ENCODE results near the gene SORT1. TPM values are rescaled to one million over a fixed set of nuclear protein-coding genes. Genes with fewer than 3 reads are reported as not detected.
"Not testable (repeated sequence)": the region's sequence is repeated elsewhere in the genome, so short reads cannot be mapped to it uniquely, and the experiment has no call there.

The SORT1 gene
- total and polyA plus RNA-seq, 4 donors = 1.0 to 10.6 (median 3.4) TPM

DNA sequence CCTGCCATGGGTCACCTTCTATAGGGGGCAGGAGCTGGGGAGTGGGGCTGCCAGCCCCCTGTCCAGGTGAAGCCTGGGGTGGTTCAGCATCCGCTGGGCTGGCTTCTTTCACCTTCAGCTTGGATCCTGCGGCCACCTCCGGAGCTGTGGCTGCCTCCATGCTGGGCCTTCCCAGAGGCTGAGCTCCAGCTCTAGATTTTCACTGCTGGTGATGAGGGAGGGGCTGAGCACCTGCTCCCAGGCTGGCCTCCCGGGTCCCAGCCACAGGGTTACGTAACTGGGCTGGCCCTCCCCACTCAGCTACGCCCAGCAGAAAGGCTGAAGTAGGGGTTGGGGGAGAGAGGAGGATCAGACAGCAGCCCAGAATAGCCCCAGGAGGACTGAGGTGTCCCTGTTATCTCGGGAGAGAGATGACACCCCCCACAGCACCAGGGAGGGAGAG lies 90.9 kb downstream of the SORT1 start, which contains the start of gene MYBPHL:
Gene MYBPHL (minus strand): TSS at position 180 of the 442 bp plus-strand sequence. CDS start 20 bp downstream, at position 160.
- no peak for DNase-seq (ENCODE audit: low spot score)
- H3K27ac ChIP-seq (ENCODE audit: low read depth in 1 of 2, low read length in 2 of 2) = no peak within 1 kb of the TSS
- no peak within 1 kb of the TSS for H3K4me3 ChIP-seq (ENCODE audit: low read depth in 1 of 3, low read length in 3 of 3)
- H3K9me3 ChIP-seq (ENCODE audit: control insufficient read depth in 4 of 4, low read length in 3 of 4) = no peaks in the 10 kb centered on the region
- H3K27me3 ChIP-seq (ENCODE audit: control insufficient read depth in 4 of 4, insufficient read depth in 4 of 4, low read length in 3 of 4) = no peaks in the 10 kb centered on the region
- peaks cover 0 to 11% (median 4%) of the 10 kb centered on the region in 4 donors for H3K4me1 ChIP-seq (ENCODE audit: control insufficient read depth in 4 of 4, insufficient read depth in 4 of 4, low read length in 3 of 4)
- H3K9ac ChIP-seq (ENCODE audit: low read depth in 1 of 2, low read length in 2 of 2) = no peak within 1 kb of the TSS
- WGBS = 86% methylated on average over 7 of the region's 7 CpGs
- H3K36me3 ChIP-seq (ENCODE audit: control insufficient read depth in 4 of 4, insufficient read depth in 3 of 4, low read depth in 1 of 4, low read length in 3 of 4) = no peaks in the 10 kb centered on the region
- TF ChIP-seq, protein P1, sequence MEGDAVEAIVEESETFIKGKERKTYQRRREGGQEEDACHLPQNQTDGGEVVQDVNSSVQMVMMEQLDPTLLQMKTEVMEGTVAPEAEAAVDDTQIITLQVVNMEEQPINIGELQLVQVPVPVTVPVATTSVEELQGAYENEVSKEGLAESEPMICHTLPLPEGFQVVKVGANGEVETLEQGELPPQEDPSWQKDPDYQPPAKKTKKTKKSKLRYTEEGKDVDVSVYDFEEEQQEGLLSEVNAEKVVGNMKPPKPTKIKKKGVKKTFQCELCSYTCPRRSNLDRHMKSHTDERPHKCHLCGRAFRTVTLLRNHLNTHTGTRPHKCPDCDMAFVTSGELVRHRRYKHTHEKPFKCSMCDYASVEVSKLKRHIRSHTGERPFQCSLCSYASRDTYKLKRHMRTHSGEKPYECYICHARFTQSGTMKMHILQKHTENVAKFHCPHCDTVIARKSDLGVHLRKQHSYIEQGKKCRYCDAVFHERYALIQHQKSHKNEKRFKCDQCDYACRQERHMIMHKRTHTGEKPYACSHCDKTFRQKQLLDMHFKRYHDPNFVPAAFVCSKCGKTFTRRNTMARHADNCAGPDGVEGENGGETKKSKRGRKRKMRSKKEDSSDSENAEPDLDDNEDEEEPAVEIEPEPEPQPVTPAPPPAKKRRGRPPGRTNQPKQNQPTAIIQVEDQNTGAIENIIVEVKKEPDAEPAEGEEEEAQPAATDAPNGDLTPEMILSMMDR (IDR thresholded peaks at IDR 0.05; ENCODE audit: low read depth, low read length, missing input control) = no peak
- TF ChIP-seq GABPA (IDR thresholded peaks at IDR 0.05 in 1 of 2, conservative IDR thresholded peaks at IDR 0.05 in 1 of 2) = no peak
- TF ChIP-seq SP1 (IDR thresholded peaks at IDR 0.05) = no peak
- TF ChIP-seq HNF4A (conservative IDR thresholded peaks at IDR 0.05) = no peak
- no peak for TF ChIP-seq HNF4G (IDR thresholded peaks at IDR 0.05)
- TF ChIP-seq FOXA1 (IDR thresholded peaks at IDR 0.05) = no peak
- no peak for TF ChIP-seq RXRA (IDR thresholded peaks at IDR 0.05)

DNA sequence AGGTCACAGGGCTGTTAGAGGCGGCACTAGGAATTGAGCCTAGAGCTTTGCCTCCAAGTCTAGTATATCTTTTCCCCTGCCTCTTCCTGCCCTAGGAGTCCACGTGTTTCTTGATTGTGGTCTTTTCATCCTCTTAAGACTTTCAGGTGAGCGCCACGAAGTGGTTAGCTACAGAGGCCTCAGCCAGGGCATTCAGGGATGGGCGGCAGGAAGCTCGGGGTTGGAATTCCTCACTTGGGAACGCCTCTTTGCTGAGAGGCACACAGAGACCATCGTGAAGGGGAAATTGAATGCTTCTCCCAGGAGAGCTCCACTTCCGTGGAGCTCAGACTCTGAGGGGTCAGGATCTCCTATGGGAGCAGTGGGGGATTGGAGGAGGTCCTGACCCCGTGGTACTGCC lies 91.7 kb downstream of the SORT1 start:
- H3K9me3 ChIP-seq (ENCODE audit: control insufficient read depth in 4 of 4, low read length in 3 of 4); H3K9ac ChIP-seq (ENCODE audit: low read depth in 1 of 2, low read length in 2 of 2); DNase-seq (ENCODE audit: low spot score); H3K36me3 ChIP-seq (ENCODE audit: control insufficient read depth in 4 of 4, insufficient read depth in 3 of 4, low read depth in 1 of 4, low read length in 3 of 4); H3K4me3 ChIP-seq (ENCODE audit: low read depth in 1 of 3, low read length in 3 of 3); H3K27me3 ChIP-seq (ENCODE audit: control insufficient read depth in 4 of 4, insufficient read depth in 4 of 4, low read length in 3 of 4); H3K27ac ChIP-seq (ENCODE audit: low read depth in 1 of 2, low read length in 2 of 2): not testable (repeated sequence)
- peaks cover 0 to 11% (median 4%) of the 10 kb centered on the region in 4 donors for H3K4me1 ChIP-seq (ENCODE audit: control insufficient read depth in 4 of 4, insufficient read depth in 4 of 4, low read length in 3 of 4)
- WGBS = 76% methylated on average over 10 of the region's 10 CpGs

DNA sequence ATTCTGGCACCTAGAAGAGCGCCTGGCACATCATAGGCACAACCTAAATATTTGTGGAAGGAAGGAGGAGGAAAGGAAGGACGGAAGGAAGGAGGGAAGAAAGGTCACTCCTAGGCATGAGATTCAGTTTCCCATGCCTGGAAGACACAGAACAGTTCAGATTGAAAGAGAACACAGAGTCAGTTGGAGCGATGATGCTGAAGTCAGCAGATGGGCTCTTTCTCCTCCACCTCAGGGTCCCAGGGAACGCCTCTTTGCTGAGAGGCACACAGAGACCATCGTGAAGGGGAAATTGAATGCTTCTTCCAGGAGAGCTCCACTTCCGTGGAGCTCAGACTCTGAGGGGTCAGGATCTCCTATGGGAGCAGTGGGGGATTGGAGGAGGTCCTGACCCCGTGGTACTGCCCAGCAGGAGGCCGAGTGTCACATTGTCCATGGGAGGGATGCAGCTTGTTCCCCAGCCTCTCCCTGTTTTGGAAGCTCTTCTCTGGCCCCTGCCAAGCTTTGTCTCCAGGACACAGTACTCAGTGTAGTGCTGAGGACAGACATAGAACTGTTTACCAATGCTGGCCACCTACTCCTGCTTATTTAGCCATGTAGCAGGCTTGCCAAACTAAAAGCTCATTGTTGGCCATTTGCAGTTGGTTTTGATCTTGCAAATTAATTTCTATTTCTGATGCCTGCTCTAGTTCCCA lies 93.3 kb downstream of the SORT1 start:
- 66% methylated on average over 8 of the region's 8 CpGs for WGBS
- H3K4me3 ChIP-seq (ENCODE audit: low read depth in 1 of 3, low read length in 3 of 3) = no peak overlapping the region
- H3K4me1 ChIP-seq (ENCODE audit: control insufficient read depth in 4 of 4, insufficient read depth in 4 of 4, low read length in 3 of 4) = peaks cover 0 to 6% (median 3%) of the 10 kb centered on the region in 4 donors
- no peaks in the 10 kb centered on the region for H3K27me3 ChIP-seq (ENCODE audit: control insufficient read depth in 4 of 4, insufficient read depth in 4 of 4, low read length in 3 of 4)
- DNase-seq (ENCODE audit: low spot score) = no peak
- H3K9ac ChIP-seq (ENCODE audit: low read depth in 1 of 2, low read length in 2 of 2) = no peak overlapping the region
- TF ChIP-seq GABPA (IDR thresholded peaks at IDR 0.05 in 1 of 2, conservative IDR thresholded peaks at IDR 0.05 in 1 of 2) (no peak), HNF4A (conservative IDR thresholded peaks at IDR 0.05) (no peak), NR2F2 (IDR thresholded peaks at IDR 0.05) (no peak), RAD21 (IDR thresholded peaks at IDR 0.05) (no peak), RXRA (IDR thresholded peaks at IDR 0.05) (no peak), TAF1 (conservative IDR thresholded peaks at IDR 0.05) (no peak), FOXA2 (IDR thresholded peaks at IDR 0.05) (no peak), EGR1 (IDR thresholded peaks at IDR 0.05; ENCODE audit: low read depth in 2 of 2) (no peak), JUND (IDR thresholded peaks at IDR 0.05) (no peak), HNF4G (IDR thresholded peaks at IDR 0.05) (no peak)
- TF ChIP-seq, protein P2, sequence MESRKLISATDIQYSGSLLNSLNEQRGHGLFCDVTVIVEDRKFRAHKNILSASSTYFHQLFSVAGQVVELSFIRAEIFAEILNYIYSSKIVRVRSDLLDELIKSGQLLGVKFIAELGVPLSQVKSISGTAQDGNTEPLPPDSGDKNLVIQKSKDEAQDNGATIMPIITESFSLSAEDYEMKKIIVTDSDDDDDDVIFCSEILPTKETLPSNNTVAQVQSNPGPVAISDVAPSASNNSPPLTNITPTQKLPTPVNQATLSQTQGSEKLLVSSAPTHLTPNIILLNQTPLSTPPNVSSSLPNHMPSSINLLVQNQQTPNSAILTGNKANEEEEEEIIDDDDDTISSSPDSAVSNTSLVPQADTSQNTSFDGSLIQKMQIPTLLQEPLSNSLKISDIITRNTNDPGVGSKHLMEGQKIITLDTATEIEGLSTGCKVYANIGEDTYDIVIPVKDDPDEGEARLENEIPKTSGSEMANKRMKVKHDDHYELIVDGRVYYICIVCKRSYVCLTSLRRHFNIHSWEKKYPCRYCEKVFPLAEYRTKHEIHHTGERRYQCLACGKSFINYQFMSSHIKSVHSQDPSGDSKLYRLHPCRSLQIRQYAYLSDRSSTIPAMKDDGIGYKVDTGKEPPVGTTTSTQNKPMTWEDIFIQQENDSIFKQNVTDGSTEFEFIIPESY (IDR thresholded peaks at IDR 0.05) = no peak
- TF ChIP-seq, protein P1 (IDR thresholded peaks at IDR 0.05; ENCODE audit: low read depth, low read length, missing input control) = no peak
- TF ChIP-seq, protein P3, sequence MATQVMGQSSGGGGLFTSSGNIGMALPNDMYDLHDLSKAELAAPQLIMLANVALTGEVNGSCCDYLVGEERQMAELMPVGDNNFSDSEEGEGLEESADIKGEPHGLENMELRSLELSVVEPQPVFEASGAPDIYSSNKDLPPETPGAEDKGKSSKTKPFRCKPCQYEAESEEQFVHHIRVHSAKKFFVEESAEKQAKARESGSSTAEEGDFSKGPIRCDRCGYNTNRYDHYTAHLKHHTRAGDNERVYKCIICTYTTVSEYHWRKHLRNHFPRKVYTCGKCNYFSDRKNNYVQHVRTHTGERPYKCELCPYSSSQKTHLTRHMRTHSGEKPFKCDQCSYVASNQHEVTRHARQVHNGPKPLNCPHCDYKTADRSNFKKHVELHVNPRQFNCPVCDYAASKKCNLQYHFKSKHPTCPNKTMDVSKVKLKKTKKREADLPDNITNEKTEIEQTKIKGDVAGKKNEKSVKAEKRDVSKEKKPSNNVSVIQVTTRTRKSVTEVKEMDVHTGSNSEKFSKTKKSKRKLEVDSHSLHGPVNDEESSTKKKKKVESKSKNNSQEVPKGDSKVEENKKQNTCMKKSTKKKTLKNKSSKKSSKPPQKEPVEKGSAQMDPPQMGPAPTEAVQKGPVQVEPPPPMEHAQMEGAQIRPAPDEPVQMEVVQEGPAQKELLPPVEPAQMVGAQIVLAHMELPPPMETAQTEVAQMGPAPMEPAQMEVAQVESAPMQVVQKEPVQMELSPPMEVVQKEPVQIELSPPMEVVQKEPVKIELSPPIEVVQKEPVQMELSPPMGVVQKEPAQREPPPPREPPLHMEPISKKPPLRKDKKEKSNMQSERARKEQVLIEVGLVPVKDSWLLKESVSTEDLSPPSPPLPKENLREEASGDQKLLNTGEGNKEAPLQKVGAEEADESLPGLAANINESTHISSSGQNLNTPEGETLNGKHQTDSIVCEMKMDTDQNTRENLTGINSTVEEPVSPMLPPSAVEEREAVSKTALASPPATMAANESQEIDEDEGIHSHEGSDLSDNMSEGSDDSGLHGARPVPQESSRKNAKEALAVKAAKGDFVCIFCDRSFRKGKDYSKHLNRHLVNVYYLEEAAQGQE (IDR thresholded peaks at IDR 0.05) = no peak
- TF ChIP-seq, protein P4, sequence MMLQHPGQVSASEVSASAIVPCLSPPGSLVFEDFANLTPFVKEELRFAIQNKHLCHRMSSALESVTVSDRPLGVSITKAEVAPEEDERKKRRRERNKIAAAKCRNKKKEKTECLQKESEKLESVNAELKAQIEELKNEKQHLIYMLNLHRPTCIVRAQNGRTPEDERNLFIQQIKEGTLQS (IDR thresholded peaks at IDR 0.05) = no peak
- TF ChIP-seq, protein P5, sequence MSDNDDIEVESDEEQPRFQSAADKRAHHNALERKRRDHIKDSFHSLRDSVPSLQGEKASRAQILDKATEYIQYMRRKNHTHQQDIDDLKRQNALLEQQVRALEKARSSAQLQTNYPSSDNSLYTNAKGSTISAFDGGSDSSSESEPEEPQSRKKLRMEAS (IDR thresholded peaks at IDR 0.05) = no peak
- no peaks in the 10 kb centered on the region for H3K36me3 ChIP-seq (ENCODE audit: control insufficient read depth in 4 of 4, insufficient read depth in 3 of 4, low read depth in 1 of 4, low read length in 3 of 4)
- H3K27ac ChIP-seq (ENCODE audit: low read depth in 1 of 2, low read length in 2 of 2) = no peak overlapping the region
- no peaks in the 10 kb centered on the region for H3K9me3 ChIP-seq (ENCODE audit: control insufficient read depth in 4 of 4, low read length in 3 of 4)

Data from liver (tissue), 9 donors.